CD4-positive, CD25-positive, alpha-beta regulatory T cell (primary cell): ENCODE results near the gene C2orf72. TPM values are rescaled to one million over a fixed set of nuclear protein-coding genes. Genes with fewer than 3 reads are reported as not detected.
"Not testable (repeated sequence)": the region's sequence is repeated elsewhere in the genome, so short reads cannot be mapped to it uniquely, and the experiment has no call there.

Experiments
- ATAC-seq, 2 donors: fragments of 150-1000 bp; cut with Tn5 transposase; one replicate each; pipeline ENCODE4 v1.10.0; 2021; ENCODE audit warnings: low read depth in 2 of 2, moderate number of reproducible peaks in 2 of 2, moderate library complexity in 1 of 2
- DNase-seq, 3 donors: peaks; one replicate each; pipeline versions ENCODE4 v3.0.0 to v3.0.0-alpha.2; 2012 to 2022; ENCODE audit warnings: mixed read lengths in 1 of 3
- H3K27ac ChIP-seq: one replicate; pipeline ENCODE4 v1.7.0; 2013; ENCODE audit warnings: mild to moderate bottlenecking, low read length; ENCODE audit not compliant: insufficient read depth, poor library complexity, severe bottlenecking
- H3K27me3 ChIP-seq: one replicate; pipeline ENCODE4 v1.7.0; 2013; ENCODE audit warnings: low read length; ENCODE audit not compliant: control insufficient read depth, insufficient read depth
- H3K36me3 ChIP-seq: one replicate; pipeline ENCODE4 v1.7.0; 2013; ENCODE audit warnings: mild to moderate bottlenecking, low read length, moderate library complexity; ENCODE audit not compliant: control insufficient read depth, insufficient read depth
- H3K4me1 ChIP-seq: 2 replicates; pipeline ENCODE4 v1.7.0; 2013; ENCODE audit warnings: mild to moderate bottlenecking, low read length; ENCODE audit not compliant: insufficient read depth, control insufficient read depth, poor library complexity, severe bottlenecking
- H3K4me3 ChIP-seq: one replicate; pipeline ENCODE4 v1.7.0; 2013; ENCODE audit warnings: low read depth, mild to moderate bottlenecking, low read length, moderate library complexity
- H3K9me3 ChIP-seq, 2 experiments: 1 replicate in 1 of 2; 2 replicates in 1 of 2; pipeline ENCODE4 v1.7.0; 2013; ENCODE audit warnings: low read length in 2 of 2, mild to moderate bottlenecking in 1 of 2, moderate library complexity in 1 of 2; ENCODE audit not compliant: control insufficient read depth in 2 of 2
- H3K27ac Mint-ChIP-seq, 3 donors: one replicate each; pipeline ENCODE4 v1.8.0; 2020 to 2022; ENCODE audit warnings: mild to moderate bottlenecking in 3 of 3, mixed read lengths in 3 of 3, moderate library complexity in 2 of 3
- H3K27me3 Mint-ChIP-seq: one replicate; pipeline ENCODE4 v1.8.0; 2022; ENCODE audit warnings: mild to moderate bottlenecking, mixed read lengths
- H3K36me3 Mint-ChIP-seq: one replicate; pipeline ENCODE4 v1.8.0; 2020; ENCODE audit warnings: mixed read lengths
- H3K4me1 Mint-ChIP-seq, 4 donors: one replicate each; pipeline ENCODE4 v1.8.0; 2020 to 2022; ENCODE audit warnings: mixed read lengths in 4 of 4, mild to moderate bottlenecking in 1 of 4
- H3K4me3 Mint-ChIP-seq, 4 donors: one replicate each; pipeline ENCODE4 v1.8.0; 2020 to 2022; ENCODE audit warnings: mild to moderate bottlenecking in 4 of 4, mixed read lengths in 4 of 4, moderate library complexity in 3 of 4
- H3K9me3 Mint-ChIP-seq, 7 donors: one replicate each; pipeline ENCODE4 v1.8.0; 2020 to 2022; ENCODE audit warnings: mixed read lengths in 7 of 7, mild to moderate bottlenecking in 3 of 7, moderate library complexity in 2 of 7
- polyA plus RNA-seq, 4 donors: library from polyadenylated mRNA; unstranded; fragments of 300-500 nt; fragmentation: Illumina TruSeq; gene quantifications; one replicate each; pipeline ENCODE4 v1.2.3, GENCODE V29; 2021
- total RNA-seq: library from RNA; stranded (reverse); gene quantifications from one replicate; pipeline ENCODE4 v1.2.3, GENCODE V29; 2022

Gene C2orf72
- total and polyA plus RNA-seq, 5 donors from 2014 or later, result not detected

DNA sequence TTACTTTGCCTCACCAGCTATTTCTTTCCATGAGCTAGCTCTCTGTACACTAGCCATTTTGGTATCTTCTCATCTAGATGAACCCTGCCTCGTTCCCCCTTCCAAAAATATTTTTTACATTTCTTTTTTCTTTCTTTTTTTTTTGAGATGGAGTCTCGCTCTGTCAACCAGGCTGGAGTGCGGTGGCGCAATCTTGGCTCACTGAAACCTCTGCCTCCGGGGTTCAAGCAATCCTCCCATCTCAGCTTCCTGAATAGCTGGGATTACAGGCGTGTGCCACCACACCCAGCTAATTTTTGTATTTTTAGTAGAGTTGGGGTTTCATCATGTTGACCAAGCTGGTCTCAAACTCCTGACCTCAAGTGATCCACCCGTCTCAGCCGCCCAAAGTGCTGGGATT lies 30.2 kb downstream of the C2orf72 start:
- H3K27me3 ChIP-seq, H3K9me3 ChIP-seq, H3K4me1 ChIP-seq, H3K4me3 Mint-ChIP-seq, DNase-seq, H3K27ac Mint-ChIP-seq, ATAC-seq, H3K27me3 Mint-ChIP-seq, H3K9me3 Mint-ChIP-seq, H3K27ac ChIP-seq, H3K4me3 ChIP-seq: not testable (repeated sequence)
- peaks cover 79% of the 10 kb centered on the region for H3K36me3 ChIP-seq
- Mint-ChIP-seq H3K4me1 (peaks cover 0 to 23% (median 4%) of the 10 kb centered on the region in 4 donors), H3K36me3 (peaks cover 49% of the 10 kb centered on the region)

DNA sequence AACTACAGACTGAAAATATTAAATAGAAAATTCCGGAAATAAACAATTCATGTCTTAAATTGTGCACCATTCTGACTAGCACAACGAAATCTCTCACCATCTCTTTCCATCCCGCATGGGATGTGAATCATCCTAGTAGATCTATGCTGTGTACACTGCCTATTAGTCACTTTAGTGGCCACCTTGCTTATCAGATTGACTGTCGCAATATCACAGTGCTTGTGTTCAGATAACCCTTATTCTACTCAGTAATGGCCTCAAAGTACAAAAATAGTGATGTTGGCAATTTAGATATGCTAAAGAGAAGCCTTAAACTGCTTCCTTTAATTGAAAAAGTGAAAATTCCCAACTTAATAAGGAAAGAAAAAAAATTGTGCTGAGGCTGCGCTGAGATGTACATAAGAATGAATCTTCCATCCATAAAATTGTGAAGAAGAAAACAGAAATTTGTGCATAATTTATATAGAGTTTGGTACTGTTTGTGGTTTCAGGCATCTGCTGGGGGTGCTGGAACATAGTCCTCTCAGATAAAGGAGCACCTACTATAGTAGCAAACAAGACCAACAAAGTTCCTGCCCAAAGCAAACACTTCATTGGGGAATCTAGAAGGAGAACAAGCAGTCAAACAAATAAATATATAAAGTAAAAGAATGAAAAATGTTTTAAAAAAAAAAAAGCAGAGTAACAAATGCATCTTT lies 31.4 kb downstream of the C2orf72 start:
- peaks cover 43% of the 10 kb centered on the region for H3K36me3 Mint-ChIP-seq
- peaks cover 2 to 28% (median 6%) of the 10 kb centered on the region in 4 donors for H3K4me1 Mint-ChIP-seq
- H3K36me3 ChIP-seq, result peaks cover 77% of the 10 kb centered on the region
- H3K9me3 Mint-ChIP-seq, result no peaks in the 10 kb centered on the region
- no peaks in the 10 kb centered on the region for H3K4me1 ChIP-seq
- ATAC-seq, result peak in 1 of 2 donors; percentile 42
- no peak overlapping the region for H3K27ac Mint-ChIP-seq
- H3K4me3 Mint-ChIP-seq, result no peak overlapping the region
- no peaks in the 10 kb centered on the region for H3K27me3 Mint-ChIP-seq
- no peaks in the 10 kb centered on the region for H3K27me3 ChIP-seq
- no peaks in the 10 kb centered on the region for H3K9me3 ChIP-seq
- DNase-seq, result no peak
- no peak overlapping the region for H3K27ac ChIP-seq
- H3K4me3 ChIP-seq, result no peak overlapping the region

DNA sequence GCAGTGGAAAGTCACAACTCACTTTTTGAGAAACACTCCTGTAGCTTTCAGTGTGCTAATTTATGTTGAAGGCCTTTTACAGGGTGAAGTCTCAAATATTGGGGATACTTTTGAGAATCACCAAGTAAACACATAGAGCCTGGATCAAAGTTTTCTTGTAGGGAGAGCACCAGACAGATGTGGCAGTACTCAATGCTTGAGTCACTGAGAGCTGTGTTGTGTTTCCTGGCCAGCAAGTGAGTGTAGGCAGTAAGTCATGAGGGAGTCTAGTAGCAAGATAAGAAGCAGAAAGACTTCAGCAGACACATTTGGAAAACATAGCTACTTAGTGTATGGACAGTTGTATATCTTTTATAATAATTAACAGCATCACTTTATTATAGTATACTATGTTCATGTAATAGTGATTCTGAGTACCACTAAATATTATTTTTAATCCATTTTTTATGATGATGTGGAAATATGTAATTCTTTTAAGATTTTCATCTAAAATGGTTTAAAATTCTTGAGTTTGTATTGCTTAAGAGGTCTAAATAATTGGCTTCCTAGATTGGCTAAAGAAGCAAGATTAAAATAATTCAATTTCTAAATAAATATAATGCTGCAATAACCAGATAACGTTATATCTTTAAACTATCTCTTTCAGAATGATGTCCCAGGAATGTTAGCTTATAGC lies 32.2 kb downstream of the C2orf72 start:
- ATAC-seq, result no peak
- peaks cover 70% of the 10 kb centered on the region for H3K36me3 ChIP-seq
- Mint-ChIP-seq H3K4me3 (no peak overlapping the region), H3K9me3 (no peaks in the 10 kb centered on the region), H3K27me3 (no peaks in the 10 kb centered on the region), H3K36me3 (peaks cover 43% of the 10 kb centered on the region), H3K4me1 (peaks cover 2 to 28% (median 6%) of the 10 kb centered on the region in 4 donors), H3K27ac (no peak overlapping the region)
- DNase-seq, result no peak
- no peak overlapping the region for H3K27ac ChIP-seq
- H3K4me1 ChIP-seq, result no peaks in the 10 kb centered on the region
- no peaks in the 10 kb centered on the region for H3K9me3 ChIP-seq
- no peaks in the 10 kb centered on the region for H3K27me3 ChIP-seq
- no peak overlapping the region for H3K4me3 ChIP-seq

DNA sequence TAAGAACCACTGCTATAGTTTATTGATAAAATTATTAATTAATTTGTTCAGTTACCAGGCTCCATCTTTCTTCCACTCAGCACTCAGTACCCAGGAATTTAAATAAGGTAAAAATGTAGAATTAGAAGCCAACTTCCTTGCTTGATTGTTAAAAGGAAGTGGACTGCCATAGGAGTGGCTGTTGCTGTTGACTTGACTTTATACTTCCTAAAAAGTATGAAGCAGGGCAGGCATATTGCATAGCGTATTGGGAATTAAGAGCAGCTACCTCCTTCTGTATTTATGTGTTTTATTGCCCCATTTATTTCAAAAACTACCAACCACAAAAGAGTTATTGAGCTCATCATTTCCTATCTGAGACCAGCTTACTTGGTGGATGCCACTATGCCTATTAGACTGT lies 47.2 kb downstream of the C2orf72 start:
- Mint-ChIP-seq H3K27ac (no peak overlapping the region), H3K4me1 (peaks cover 0 to 7% (median 3%) of the 10 kb centered on the region in 4 donors), H3K27me3 (no peaks in the 10 kb centered on the region), H3K36me3 (peaks cover 51% of the 10 kb centered on the region), H3K9me3 (no peaks in the 10 kb centered on the region), H3K4me3 (no peak overlapping the region)
- Histone ChIP-seq H3K9me3 (no peaks in the 10 kb centered on the region), H3K27ac (no peak overlapping the region), H3K27me3 (no peaks in the 10 kb centered on the region), H3K4me1 (no peaks in the 10 kb centered on the region), H3K36me3 (peaks cover 87% of the 10 kb centered on the region), H3K4me3 (no peak overlapping the region)
- DNase-seq, result no peak
- no peak for ATAC-seq

DNA sequence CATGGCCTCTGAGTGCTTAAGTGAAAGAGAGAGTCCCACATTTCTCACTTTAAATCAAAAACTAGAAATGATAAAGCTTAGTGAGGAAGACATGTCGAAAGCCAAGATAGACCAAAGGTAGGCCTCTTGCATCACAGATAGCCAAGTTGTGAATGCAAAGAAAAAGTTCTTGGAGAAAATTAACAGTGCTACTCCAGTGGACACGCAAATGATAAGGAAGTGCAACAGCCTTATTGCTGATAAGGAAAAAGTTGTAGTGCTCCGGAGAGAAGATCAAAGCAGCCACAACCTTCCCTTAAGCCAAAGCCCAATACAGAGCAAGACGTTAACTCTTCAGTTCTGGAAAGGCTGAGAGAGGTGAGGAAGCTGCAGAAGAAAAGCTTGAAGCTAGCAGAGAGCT lies 51.4 kb downstream of the C2orf72 start:
- Mint-ChIP-seq H3K27me3 (no peaks in the 10 kb centered on the region), H3K4me1 (peaks cover 0 to under 1% (median 0%) of the 10 kb centered on the region in 4 donors), H3K36me3 (peaks cover 53% of the 10 kb centered on the region), H3K27ac (no peak overlapping the region), H3K9me3 (no peaks in the 10 kb centered on the region), H3K4me3 (no peak overlapping the region)
- Histone ChIP-seq H3K4me3 (no peak overlapping the region), H3K4me1 (no peaks in the 10 kb centered on the region), H3K9me3 (no peaks in the 10 kb centered on the region), H3K27me3 (no peaks in the 10 kb centered on the region), H3K36me3 (peaks cover 58% of the 10 kb centered on the region), H3K27ac (no peak overlapping the region)
- DNase-seq (no peak), ATAC-seq (no peak)

DNA sequence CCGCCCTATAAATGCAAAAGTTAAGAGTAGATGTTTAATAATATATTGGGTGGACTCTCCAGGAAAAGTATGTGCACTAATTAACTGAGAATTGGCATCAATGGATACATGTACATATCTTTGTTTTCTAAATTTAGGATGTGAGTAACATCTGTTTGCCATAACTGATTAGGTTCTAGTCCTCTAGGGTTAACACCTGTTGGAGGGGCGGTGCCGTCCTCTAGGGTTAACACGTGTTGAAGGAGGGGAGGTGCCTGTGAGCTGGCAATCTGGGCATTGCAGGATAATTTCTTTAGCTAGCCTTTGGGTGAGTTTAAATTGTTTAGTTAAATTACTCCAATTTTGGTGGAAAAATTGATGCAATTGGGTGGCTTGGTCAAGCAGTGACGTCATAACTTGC lies 56.6 kb downstream of the C2orf72 start:
- H3K4me3 ChIP-seq, result no peak overlapping the region
- H3K4me3 Mint-ChIP-seq, result no peak overlapping the region
- H3K36me3 ChIP-seq, result peaks cover 44% of the 10 kb centered on the region
- peaks cover under 1 to 2% of the 10 kb centered on the region in 2 experiments for H3K9me3 ChIP-seq
- H3K4me1 Mint-ChIP-seq, result peaks cover 0 to 5% (median 0%) of the 10 kb centered on the region in 4 donors
- H3K27ac Mint-ChIP-seq, result no peak overlapping the region
- no peaks in the 10 kb centered on the region for H3K27me3 Mint-ChIP-seq
- no peak for ATAC-seq
- H3K27me3 ChIP-seq, result no peaks in the 10 kb centered on the region
- DNase-seq, result no peak
- no peak overlapping the region for H3K27ac ChIP-seq
- H3K4me1 ChIP-seq, result no peaks in the 10 kb centered on the region
- H3K9me3 Mint-ChIP-seq, result peaks cover 0 to 11% (median 2%) of the 10 kb centered on the region in 7 donors
- H3K36me3 Mint-ChIP-seq, result peaks cover 75% of the 10 kb centered on the region

DNA sequence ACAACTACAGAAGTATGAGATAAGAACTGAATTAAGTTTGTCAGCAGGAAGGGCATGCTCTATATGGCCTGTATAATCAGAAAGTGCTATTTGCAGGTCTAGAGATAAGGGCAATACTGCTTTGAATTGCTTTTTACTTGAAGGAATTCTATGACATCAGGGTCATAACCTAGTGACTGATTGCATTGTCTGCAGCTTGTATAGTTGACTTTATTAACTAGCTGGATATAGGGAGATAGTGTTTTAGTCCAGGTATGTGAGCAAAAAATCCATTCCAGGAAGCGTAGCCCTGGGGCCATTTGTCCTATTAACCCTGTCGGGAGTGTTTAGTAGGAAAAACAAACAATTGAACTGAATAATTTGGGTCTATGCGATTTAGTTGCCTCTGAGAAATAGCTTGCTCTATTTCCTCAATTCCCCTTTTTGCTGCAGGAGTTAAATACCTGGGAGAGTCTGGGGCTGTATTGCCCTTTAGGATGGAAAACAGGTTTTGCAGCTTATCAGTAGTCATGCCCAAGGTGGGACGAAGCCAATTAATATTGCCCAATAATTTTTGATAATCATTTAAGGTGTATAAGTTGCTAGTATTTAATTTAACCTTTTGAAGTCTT lies 57.5 kb downstream of the C2orf72 start:
- DNase-seq, result no peak
- Mint-ChIP-seq H3K27me3 (no peaks in the 10 kb centered on the region), H3K36me3 (peaks cover 72% of the 10 kb centered on the region), H3K4me1 (peaks cover 0 to 5% (median 0%) of the 10 kb centered on the region in 4 donors), H3K4me3 (no peak overlapping the region), H3K9me3 (peaks cover 0 to 19% (median 2%) of the 10 kb centered on the region in 7 donors), H3K27ac (no peak overlapping the region)
- H3K27me3 ChIP-seq, result no peaks in the 10 kb centered on the region
- H3K27ac ChIP-seq, result no peak overlapping the region
- no peak overlapping the region for H3K4me3 ChIP-seq
- H3K4me1 ChIP-seq, result no peaks in the 10 kb centered on the region
- H3K36me3 ChIP-seq, result peaks cover 42% of the 10 kb centered on the region
- peaks cover 6 to 11% of the 10 kb centered on the region in 2 experiments for H3K9me3 ChIP-seq
- no peak for ATAC-seq
